PC-9 (cell line): ENCODE measurements around the gene CCDC167.

ENCODE experiments used
- EZH2 ChIP-seq: fragments of 200-600 bp; sonication (generic); IDR thresholded peaks from 2 replicates; pipeline ENCODE4 v1.8.0; 2017; ENCODE audit warnings: antibody characterized with exemption, low read depth
- TF ChIP-seq, protein P1 (sequence below): fragments of 200-600 bp; sonication (generic); conservative IDR thresholded peaks from 2 replicates; pipeline ENCODE4 v1.6.1; 2017; ENCODE audit warnings: mixed run types, antibody characterized with exemption, mild to moderate bottlenecking, moderate library complexity

DNA sequence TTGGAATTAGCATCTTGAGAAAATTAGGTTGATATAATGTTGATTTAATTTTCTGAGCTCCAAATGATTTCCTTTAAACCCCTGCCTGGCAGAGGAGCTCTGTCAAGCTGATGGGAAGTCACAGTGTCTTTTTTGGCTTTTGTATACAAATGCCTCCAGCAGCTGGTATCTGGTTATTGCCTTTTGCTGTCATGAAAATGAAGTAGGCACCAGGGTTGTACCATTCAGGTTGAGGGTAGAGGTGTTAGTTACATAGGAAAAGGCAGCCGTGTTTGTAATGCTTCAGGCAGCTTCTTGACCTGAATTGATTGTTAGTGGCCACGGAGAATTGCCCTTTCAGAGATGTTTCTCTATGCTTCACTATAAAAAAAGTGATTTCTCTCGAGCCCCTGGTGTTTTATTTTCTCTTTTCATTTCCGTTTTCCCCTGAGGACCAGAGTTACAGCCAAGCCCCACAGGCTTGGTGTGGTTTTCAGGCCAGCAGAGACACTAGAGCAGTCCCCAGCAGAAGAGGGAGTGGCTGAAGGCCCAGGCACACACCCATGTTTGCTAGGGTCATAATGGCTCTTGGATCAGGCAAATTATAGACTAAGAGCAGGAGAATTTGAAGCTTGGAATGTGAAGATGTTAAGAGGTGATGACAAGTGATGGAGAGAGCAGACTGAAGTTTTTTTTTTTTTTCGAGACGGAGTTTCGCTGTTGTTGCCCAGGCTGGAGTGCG is 45.1 kb downstream of the CCDC167 start:
- TF ChIP-seq, protein P1, sequence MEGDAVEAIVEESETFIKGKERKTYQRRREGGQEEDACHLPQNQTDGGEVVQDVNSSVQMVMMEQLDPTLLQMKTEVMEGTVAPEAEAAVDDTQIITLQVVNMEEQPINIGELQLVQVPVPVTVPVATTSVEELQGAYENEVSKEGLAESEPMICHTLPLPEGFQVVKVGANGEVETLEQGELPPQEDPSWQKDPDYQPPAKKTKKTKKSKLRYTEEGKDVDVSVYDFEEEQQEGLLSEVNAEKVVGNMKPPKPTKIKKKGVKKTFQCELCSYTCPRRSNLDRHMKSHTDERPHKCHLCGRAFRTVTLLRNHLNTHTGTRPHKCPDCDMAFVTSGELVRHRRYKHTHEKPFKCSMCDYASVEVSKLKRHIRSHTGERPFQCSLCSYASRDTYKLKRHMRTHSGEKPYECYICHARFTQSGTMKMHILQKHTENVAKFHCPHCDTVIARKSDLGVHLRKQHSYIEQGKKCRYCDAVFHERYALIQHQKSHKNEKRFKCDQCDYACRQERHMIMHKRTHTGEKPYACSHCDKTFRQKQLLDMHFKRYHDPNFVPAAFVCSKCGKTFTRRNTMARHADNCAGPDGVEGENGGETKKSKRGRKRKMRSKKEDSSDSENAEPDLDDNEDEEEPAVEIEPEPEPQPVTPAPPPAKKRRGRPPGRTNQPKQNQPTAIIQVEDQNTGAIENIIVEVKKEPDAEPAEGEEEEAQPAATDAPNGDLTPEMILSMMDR = no peak
- TF ChIP-seq EZH2 = no peak
